ENCODE measurements around the gene TMEM183A.

Gene TMEM183A

GRCh38 chr1:203025686-203026030 lies 18.5 kb downstream of the TMEM183A start:
- Mint-ChIP-seq H3K9me3 (no peaks in the 10 kb centered on the region), H3K36me3 (ENCODE audit: low read depth) (peaks cover 42% of the 10 kb centered on the region), H3K4me1 (peaks cover 32% of the 10 kb centered on the region), H3K27me3 (ENCODE audit: low read depth) (peaks cover 10% of the 10 kb centered on the region), H3K4me3 (peak overlapping the region; percentile 82 to 86 (median 85)), H3K27ac (peak overlapping the region; percentile 22 to 91 (median 68))
- TF ChIP-seq, protein P1, sequence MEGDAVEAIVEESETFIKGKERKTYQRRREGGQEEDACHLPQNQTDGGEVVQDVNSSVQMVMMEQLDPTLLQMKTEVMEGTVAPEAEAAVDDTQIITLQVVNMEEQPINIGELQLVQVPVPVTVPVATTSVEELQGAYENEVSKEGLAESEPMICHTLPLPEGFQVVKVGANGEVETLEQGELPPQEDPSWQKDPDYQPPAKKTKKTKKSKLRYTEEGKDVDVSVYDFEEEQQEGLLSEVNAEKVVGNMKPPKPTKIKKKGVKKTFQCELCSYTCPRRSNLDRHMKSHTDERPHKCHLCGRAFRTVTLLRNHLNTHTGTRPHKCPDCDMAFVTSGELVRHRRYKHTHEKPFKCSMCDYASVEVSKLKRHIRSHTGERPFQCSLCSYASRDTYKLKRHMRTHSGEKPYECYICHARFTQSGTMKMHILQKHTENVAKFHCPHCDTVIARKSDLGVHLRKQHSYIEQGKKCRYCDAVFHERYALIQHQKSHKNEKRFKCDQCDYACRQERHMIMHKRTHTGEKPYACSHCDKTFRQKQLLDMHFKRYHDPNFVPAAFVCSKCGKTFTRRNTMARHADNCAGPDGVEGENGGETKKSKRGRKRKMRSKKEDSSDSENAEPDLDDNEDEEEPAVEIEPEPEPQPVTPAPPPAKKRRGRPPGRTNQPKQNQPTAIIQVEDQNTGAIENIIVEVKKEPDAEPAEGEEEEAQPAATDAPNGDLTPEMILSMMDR (IDR thresholded peaks at IDR 0.05; ENCODE audit: unreplicated experiment in 3 of 3), result no peak

DNA sequence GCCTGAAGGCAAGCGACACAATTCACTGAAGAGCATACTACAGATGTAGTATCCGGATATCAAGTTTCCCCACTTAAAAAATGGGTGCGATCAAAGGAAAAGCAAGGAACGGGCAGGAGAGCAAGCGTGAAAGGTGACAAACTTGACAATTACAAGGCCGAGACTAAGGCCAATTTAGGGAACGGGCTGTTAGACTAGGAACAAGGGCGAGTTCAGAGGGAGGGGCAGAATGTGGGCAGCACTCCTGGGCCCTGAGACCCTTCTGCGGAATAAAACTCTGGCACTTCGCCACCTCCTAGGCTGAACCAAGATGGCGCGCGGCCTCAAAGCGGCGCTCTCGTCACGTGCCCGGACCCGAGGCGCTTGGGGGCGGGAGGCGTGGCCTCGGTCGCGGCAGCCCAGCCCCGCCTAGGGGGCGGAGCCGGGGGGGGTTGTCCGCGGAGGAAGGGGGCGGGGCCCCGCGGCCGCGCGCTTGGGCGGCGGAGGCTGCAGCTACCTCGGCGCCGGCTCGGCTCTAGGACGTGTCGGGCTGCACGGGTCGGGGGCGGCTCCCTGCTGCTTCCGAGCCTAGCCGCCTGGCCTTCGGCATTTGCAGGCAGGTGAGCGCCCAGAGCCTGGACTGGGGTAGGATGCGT lies 19.0 kb downstream of the TMEM183A start, which contains the start of gene PPFIA4:
TSS of gene PPFIA4 (plus strand) at position 461 of the 635 bp plus-strand sequence. CDS start 12,518 bp downstream, outside the sequence.
- peak within 1 kb of the TSS; percentile 22 to 91 (median 68) for H3K27ac Mint-ChIP-seq
- H3K4me1 Mint-ChIP-seq, result peaks cover 35% of the 10 kb centered on the region
- H3K36me3 Mint-ChIP-seq (ENCODE audit: low read depth), result peaks cover 37% of the 10 kb centered on the region
- peaks cover 12% of the 10 kb centered on the region for H3K27me3 Mint-ChIP-seq (ENCODE audit: low read depth)
- peak within 1 kb of the TSS; percentile 82 to 91 (median 89) for H3K4me3 Mint-ChIP-seq
- TF ChIP-seq, protein P1 (IDR thresholded peaks at IDR 0.05; ENCODE audit: unreplicated experiment in 3 of 3), result no peak
- H3K9me3 Mint-ChIP-seq, result no peaks in the 10 kb centered on the region

DNA sequence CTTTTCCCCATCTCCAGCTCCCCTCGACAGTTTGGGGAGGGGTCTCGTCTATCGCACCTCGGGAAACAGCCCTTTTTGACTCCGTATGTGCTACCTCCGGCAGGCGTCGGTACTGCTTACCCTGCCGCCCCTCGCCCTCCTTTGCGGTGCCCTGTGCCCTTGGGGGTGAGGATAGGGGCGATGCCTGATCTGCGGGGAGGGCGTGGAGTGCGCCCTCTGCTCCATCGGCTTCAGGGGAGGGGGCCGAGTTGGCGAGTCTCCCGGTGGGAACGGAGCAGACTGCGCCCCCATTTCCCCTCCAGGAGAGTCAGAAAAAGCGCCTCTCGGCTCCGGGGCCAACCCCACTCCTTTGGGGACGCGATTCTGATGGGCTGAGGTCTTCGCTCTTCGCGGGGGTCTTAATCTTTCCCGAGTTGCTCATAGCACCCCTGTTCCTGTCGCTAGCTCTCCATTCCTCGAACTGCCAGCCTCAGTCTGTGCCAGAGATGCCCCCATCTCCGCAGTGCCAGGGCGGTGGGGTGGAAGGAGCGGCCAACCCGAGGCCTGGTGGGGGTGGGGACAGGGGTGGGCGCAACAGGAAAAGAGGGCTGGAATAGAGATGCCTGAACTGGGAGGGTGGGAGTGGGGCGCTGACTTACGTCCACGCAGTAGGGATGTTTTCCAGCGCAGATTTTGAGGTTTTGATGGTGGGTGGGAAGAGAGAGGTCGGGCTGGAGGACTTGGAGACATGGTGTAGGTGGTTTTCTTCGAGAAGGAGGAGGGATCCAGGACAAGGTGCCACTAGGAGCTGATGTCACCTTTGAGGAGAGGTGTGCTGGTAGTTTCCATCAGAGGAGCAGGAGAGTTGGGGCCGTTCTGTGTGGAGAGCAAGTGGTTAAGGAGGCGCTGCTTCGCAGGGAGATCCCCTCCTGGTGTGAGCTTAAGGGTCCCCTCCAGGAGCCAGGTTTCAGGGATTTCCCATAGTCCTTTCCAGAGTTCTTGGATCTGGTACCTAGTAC lies 19.8 kb downstream of the TMEM183A start:
- H3K4me1 Mint-ChIP-seq, result peaks cover 43% of the 10 kb centered on the region
- peaks cover 14% of the 10 kb centered on the region for H3K27me3 Mint-ChIP-seq (ENCODE audit: low read depth)
- peaks cover 29% of the 10 kb centered on the region for H3K36me3 Mint-ChIP-seq (ENCODE audit: low read depth)
- no peaks in the 10 kb centered on the region for H3K9me3 Mint-ChIP-seq
- H3K4me3 Mint-ChIP-seq, result peak overlapping the region; percentile 82 to 91 (median 89)
- H3K27ac Mint-ChIP-seq, result peak overlapping the region in 2 of 3 experiments; percentile 0 to 6
- TF ChIP-seq, protein P1 (IDR thresholded peaks at IDR 0.05; ENCODE audit: unreplicated experiment in 3 of 3), result no peak

DNA sequence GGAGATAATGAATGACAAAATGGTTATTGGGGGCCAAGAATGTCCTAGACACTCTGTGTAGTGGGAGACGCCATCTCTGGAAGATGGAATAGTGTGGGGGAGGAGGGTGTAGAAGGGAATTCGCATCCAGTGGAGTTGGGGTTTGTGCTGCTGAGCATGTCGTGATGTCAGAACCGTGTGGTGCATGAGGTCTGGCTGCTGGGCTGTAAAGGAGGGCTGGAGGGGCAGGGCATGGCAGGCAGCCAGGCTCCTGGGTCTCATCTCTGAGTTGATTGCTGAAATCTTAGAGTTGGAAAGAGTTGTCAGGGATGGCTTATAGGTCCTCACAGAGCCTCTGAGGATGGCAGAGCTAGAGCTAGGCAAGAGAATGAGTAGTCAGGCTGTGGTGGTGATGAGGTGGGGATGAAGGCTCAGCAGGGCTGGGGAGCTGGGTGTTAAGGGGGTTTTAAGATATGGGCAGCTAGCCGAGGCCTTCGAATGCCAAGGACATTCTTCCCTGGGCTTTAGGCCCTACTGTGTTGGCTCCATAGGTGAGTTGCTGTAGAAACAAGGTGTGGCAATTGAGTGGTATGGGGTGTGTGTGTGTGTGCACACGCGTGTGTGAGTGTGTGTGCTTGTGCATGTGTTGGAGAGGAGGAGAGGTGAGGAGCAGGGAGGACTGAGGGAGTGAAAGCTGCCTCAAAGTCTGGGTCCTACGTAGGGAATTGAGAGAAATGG lies 21.1 kb downstream of the TMEM183A start:
- H3K27me3 Mint-ChIP-seq (ENCODE audit: low read depth), result peaks cover 14% of the 10 kb centered on the region
- peak overlapping the region; percentile 82 to 91 (median 89) for H3K4me3 Mint-ChIP-seq
- TF ChIP-seq, protein P1 (IDR thresholded peaks at IDR 0.05; ENCODE audit: unreplicated experiment in 3 of 3), result no peak
- H3K36me3 Mint-ChIP-seq (ENCODE audit: low read depth), result peaks cover 24% of the 10 kb centered on the region
- H3K4me1 Mint-ChIP-seq, result peaks cover 48% of the 10 kb centered on the region
- H3K27ac Mint-ChIP-seq, result peak overlapping the region in 2 of 3 experiments; percentile 0 to 6
- no peaks in the 10 kb centered on the region for H3K9me3 Mint-ChIP-seq

- H3K4me3 Mint-ChIP-seq, result peak overlapping the region; percentile 82 to 91 (median 89)
- peaks cover 53% of the 10 kb centered on the region for H3K4me1 Mint-ChIP-seq
- H3K27me3 Mint-ChIP-seq (ENCODE audit: low read depth), result peaks cover 14% of the 10 kb centered on the region
- peaks cover 17% of the 10 kb centered on the region for H3K36me3 Mint-ChIP-seq (ENCODE audit: low read depth)
- no peaks in the 10 kb centered on the region for H3K9me3 Mint-ChIP-seq
- peak overlapping the region in 1 of 3 experiments; percentile 0 for H3K27ac Mint-ChIP-seq
- TF ChIP-seq, protein P1 (IDR thresholded peaks at IDR 0.05; ENCODE audit: unreplicated experiment in 3 of 3), result no peak
Measured at GRCh38 chr1:203028784-203029553, 21.8 kb downstream of the TMEM183A start.
